Measurements from ENCODE around the gene KCNJ6. TPM values are rescaled to one million over a fixed set of nuclear protein-coding genes. Genes with fewer than 3 reads are reported as not detected.
"Not testable (repeated sequence)": the region's sequence is repeated elsewhere in the genome, so short reads cannot be mapped to it uniquely, and the experiment has no call there.

The KCNJ6 gene
- total and polyA plus RNA-seq, 3 donors from 2014 or later: 0.24 to 0.25 (median 0.25) TPM

- Histone ChIP-seq H3K27me3 (no peaks in the 10 kb centered on the region), H3K9me3 (no peaks in the 10 kb centered on the region), H3K27ac (no peak overlapping the region), H3K4me1 (no peaks in the 10 kb centered on the region), H3K4me3 (no peak overlapping the region), H3K36me3 (ENCODE audit: low read depth, missing control alignments) (no peaks in the 10 kb centered on the region)
- no peak for DNase-seq
- intact Hi-C loops (cut with DNase I; ENCODE audit: low total_unique reads): no loop called here
- TF ChIP-seq CTCF (IDR thresholded peaks at IDR 0.05) (no peak), POLR2A (IDR thresholded peaks at IDR 0.05) (no peak)
- 71 to 84% methylated on average over 14 to 15 of the region's 15 CpGs for WGBS, 2 donors
Observed at GRCh38 chr21:37594472-37594951, 321.7 kb downstream of the KCNJ6 start.

- H3K9me3 ChIP-seq: no peaks in the 10 kb centered on the region
- DNase-seq: no peak
Observed at GRCh38 chr21:37593740-37594471, 322.4 kb downstream of the KCNJ6 start.

GRCh38 chr21:37593015-37593414 lies 323.2 kb downstream of the KCNJ6 start:
- Histone ChIP-seq H3K27me3 (no peaks in the 10 kb centered on the region), H3K36me3 (ENCODE audit: low read depth, missing control alignments) (no peaks in the 10 kb centered on the region), H3K4me1 (no peaks in the 10 kb centered on the region), H3K4me3 (no peak overlapping the region), H3K27ac (no peak overlapping the region), H3K9me3 (no peaks in the 10 kb centered on the region)
- intact Hi-C loops (cut with DNase I; ENCODE audit: low total_unique reads): no loop called here
- no peak for TF ChIP-seq POLR2A (IDR thresholded peaks at IDR 0.05)
- TF ChIP-seq CTCF (IDR thresholded peaks at IDR 0.05): no peak
- 64 to 78% methylated on average over 5 of the region's 5 CpGs for WGBS, 2 donors
- no peak for DNase-seq

More at GRCh38 chr21:37593740-37594471, 322.4 kb downstream of the KCNJ6 start:
- intact Hi-C loops (cut with DNase I; ENCODE audit: low total_unique reads): no loop called here
- Histone ChIP-seq H3K36me3 (ENCODE audit: low read depth, missing control alignments) (no peaks in the 10 kb centered on the region), H3K27me3 (no peaks in the 10 kb centered on the region), H3K27ac (no peak overlapping the region), H3K4me1 (no peaks in the 10 kb centered on the region), H3K4me3 (no peak overlapping the region)
- 67 to 71% methylated on average over 19 of the region's 19 CpGs for WGBS, 2 donors
- no peak for TF ChIP-seq POLR2A (IDR thresholded peaks at IDR 0.05)
- no peak for TF ChIP-seq CTCF (IDR thresholded peaks at IDR 0.05)

GRCh38 chr21:37592496-37592895 lies 323.8 kb downstream of the KCNJ6 start:
- no peaks in the 10 kb centered on the region for H3K9me3 ChIP-seq
- no peak for DNase-seq
- H3K4me1 ChIP-seq: no peaks in the 10 kb centered on the region
- H3K27me3 ChIP-seq: no peaks in the 10 kb centered on the region
- no peak overlapping the region for H3K27ac ChIP-seq
- no peaks in the 10 kb centered on the region for H3K36me3 ChIP-seq (ENCODE audit: low read depth, missing control alignments)
- 73 to 78% methylated on average over 3 to 4 of the region's 4 CpGs for WGBS, 2 donors
- intact Hi-C loops (cut with DNase I; ENCODE audit: low total_unique reads): no loop called here
- TF ChIP-seq CTCF (IDR thresholded peaks at IDR 0.05) (no peak), POLR2A (IDR thresholded peaks at IDR 0.05) (no peak)
- H3K4me3 ChIP-seq: no peak overlapping the region

GRCh38 chr21:37591994-37592393 lies 324.3 kb downstream of the KCNJ6 start:
- H3K27me3 ChIP-seq; H3K36me3 ChIP-seq (ENCODE audit: low read depth, missing control alignments); H3K4me3 ChIP-seq; intact Hi-C loops (cut with DNase I; ENCODE audit: low total_unique reads); H3K27ac ChIP-seq; H3K9me3 ChIP-seq; H3K4me1 ChIP-seq; DNase-seq: not testable (repeated sequence)
- WGBS, 2 donors: 92 to 94% methylated on average over 12 of the region's 12 CpGs

- DNase-seq; H3K27ac ChIP-seq; intact Hi-C loops (cut with DNase I; ENCODE audit: low total_unique reads); H3K9me3 ChIP-seq; H3K36me3 ChIP-seq (ENCODE audit: low read depth, missing control alignments); H3K4me3 ChIP-seq; H3K27me3 ChIP-seq; H3K4me1 ChIP-seq: not testable (repeated sequence)
- WGBS, 2 donors: 67 to 75% methylated on average over 8 of the region's 8 CpGs
Observed at GRCh38 chr21:37590836-37591235, 325.4 kb downstream of the KCNJ6 start.

GRCh38 chr21:37588644-37589043 lies 327.6 kb downstream of the KCNJ6 start:
- H3K9me3 ChIP-seq; H3K4me3 ChIP-seq; H3K36me3 ChIP-seq (ENCODE audit: low read depth, missing control alignments); H3K27me3 ChIP-seq; intact Hi-C loops (cut with DNase I; ENCODE audit: low total_unique reads); H3K27ac ChIP-seq; DNase-seq; H3K4me1 ChIP-seq: not testable (repeated sequence)
- WGBS, 2 donors: 96 to 97% methylated on average over 8 of the region's 8 CpGs

Data from testis (tissue), 3 donors.